ENCODE measurements around the gene CACNA1C.

CACNA1C gene

DNA sequence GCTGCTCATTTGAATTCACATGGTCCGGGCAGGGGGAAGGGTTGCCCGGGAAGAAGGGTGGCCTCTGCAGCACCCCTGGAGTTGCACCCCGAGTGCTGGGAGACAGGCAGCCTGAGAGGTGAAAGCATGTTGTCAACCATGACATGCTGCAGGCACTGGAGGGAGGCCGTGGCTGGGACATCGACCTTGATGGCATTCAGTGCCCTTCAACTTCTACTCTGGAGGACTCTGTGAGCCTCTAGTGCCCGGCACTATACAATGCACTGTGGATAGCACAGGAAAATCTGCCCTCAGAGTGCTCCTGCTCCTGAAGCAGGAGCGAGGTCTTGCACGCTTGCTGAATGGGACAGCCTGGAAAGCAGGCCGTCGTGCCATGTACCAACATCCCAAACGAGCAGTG is 382.7 kb downstream of the CACNA1C start:
- DNase-seq (ENCODE audit: low read depth in 1 of 2, low spot score in 1 of 2), result no peak

DNA sequence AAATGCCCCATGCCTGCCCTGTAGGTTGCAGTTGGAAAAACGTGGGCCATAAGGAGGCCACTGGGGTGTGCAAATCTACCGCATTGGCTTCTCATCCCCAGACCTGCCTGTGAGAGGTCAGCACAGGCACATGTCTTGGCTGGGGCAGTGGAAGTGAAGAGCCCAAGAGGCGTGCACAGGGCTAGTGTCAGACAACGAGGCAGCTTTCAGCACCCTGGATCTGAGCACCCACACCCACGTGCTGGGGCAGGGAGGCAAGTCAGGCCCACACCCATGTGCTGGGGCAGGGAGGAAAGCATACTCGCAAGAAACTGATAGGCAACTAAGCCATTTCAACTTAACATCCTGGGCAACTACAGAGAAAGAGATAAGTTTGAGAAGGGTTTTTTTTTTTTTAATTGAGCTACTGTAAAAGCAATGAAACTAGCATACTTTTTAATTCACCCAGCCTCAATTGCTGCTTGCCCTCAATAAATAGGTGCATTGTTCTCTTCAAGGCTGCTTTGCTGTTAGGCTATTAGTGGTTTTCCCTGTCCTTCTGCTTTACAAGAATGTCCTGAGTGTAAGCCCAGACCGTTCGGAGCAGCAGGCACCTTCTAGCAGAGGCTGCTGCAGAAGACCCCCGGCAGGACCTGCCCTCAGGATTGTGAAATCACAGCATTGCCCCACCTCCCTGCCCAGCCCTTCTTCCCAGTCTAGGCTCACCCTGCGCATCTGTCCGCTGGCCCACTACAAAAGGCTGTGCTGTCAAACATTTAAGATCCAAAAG is 386.7 kb downstream of the CACNA1C start:
- DNase-seq (ENCODE audit: low read depth in 1 of 2, low spot score in 1 of 2), result no peak

DNA sequence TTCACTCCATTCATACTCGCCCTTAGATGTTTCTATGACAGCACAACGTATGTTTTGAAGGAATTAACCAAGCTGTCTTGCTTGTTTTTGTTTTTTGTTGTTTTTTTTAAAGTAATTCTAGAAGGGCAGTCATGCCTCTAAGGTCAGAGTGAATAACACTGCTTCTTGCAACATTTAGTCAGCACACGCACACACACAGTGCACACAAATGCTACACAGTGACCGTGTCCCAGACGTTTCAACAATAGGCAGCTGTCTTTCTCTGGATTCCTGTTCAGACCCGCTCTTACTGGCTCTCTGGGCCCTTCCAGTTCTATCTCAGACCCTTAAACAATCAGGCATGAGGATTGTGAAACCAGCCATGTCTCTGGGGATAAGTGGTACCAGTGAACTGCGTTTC is 391.0 kb downstream of the CACNA1C start:
- DNase-seq (ENCODE audit: low read depth in 1 of 2, low spot score in 1 of 2), result no peak

DNA sequence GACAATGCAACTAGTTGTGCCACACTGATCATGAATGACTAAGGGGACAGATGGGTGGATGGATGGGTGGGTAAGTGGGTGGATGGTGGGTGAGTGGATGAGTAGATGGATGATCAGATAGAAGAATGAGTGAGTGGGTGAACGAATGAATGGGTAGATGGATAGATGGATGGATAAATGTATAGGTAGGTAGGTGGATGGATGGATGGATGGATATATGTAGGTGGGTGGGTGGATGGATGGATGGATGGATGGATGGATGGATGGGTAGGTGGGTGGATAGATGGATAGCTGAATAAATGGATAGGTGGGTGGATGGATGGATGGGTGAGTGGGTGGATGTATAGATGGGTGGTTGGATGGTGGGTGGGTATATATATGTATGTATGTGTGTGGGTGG is 393.2 kb downstream of the CACNA1C start:
- DNase-seq (ENCODE audit: low read depth in 1 of 2, low spot score in 1 of 2), result no peak

DNA sequence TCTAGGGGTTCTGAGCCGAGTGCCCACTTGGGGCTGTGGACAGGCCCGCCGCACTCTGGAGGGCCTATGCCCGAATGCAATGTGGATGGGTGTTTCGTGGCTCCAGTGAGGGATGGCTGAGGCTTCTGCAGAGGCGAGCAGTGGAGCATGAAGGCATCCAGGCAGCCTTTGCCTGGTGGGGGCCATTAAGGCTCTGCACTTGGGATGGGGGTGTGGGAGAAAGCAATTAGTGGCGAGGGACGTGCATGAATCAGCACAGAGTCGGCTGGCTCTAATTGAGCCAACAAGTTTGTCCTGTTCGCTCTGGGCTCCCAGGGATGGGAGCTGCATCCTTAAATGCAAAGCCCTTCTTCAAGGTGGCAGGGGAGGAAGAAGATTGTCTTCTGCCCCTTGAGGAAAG is 395.1 kb downstream of the CACNA1C start:
- no peak for DNase-seq (ENCODE audit: low read depth in 1 of 2, low spot score in 1 of 2)

DNA sequence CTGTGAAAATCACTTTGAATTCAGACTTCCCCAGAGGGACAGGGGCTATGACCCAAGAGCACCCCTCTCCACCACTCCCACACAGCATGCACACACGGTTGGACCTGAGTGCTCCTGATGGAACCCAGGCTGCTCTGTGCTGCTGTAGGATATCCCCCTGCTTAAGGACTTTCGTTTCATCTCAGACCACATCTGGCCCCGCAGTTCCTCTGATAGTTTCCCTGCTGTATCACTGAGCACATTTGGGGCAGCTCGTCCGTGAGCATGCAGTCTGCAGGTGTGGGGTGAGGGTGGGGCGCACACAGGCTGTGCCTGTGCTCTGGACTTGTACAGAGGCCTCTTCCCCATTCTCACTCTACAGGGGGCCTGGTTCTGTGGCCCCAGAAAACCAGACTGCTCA is 396.8 kb downstream of the CACNA1C start:
- no peak for DNase-seq (ENCODE audit: low read depth in 1 of 2, low spot score in 1 of 2)

- no peak for DNase-seq (ENCODE audit: low read depth in 1 of 2, low spot score in 1 of 2)
Observed at GRCh38 chr12:2450553-2450952, 397.8 kb downstream of the CACNA1C start.

DNA sequence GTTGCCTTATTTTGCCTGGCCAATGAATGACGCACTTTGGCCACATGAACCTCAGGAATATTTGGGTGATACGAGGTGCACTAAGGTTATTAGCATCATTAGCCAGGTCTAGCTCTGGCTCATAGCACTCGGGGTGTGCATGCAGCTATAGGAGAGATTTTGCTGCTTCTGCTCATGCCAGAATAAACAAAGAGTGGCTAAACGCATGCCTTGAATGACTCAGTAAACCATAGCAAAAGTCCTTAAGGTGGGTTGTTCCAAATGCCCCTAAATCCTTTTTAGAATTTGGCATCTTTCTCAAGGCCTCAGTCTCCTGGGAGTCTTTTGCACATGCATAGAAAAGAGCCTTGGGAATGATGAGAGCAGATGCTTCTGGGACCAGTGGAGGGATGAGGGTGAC is 398.2 kb downstream of the CACNA1C start:
- DNase-seq (ENCODE audit: low read depth in 1 of 2, low spot score in 1 of 2), result no peak

GRCh38 chr12:2451497-2451896 is 398.7 kb downstream of the CACNA1C start:
- DNase-seq (ENCODE audit: low read depth in 1 of 2, low spot score in 1 of 2), result no peak

DNA sequence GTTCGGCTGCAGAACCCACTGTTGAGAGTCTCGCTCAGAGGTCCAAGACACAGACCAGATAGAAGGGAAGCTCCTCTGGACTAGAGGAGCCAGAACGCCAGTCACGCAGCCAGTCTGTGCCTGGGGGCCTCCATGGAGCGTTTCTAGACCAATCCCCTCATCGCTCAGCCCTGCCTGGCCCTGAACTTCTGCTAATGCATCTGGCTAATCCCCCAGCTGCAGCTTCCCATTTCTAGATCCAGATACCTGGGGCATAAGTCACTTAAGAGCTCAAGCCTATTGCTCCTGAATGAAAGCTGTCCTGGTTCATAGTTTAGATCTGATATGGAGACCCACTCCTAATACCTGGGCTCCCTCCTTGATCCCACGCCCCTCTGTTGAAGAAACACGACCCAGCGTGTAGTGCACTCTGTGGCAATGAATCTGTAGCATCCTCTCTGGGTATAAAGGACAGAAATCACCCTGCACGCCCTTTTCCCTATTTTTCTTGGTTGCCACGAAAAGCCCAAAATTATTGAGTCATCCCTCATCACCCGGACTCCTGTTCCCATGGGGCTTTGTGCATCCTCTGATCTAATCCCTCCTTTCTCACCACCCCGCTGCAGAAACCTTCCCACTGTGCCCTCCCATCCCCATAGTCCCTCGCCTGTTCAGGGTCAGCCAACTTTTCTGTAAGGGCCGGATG is 400.4 kb downstream of the CACNA1C start:
- DNase-seq (ENCODE audit: low read depth in 1 of 2, low spot score in 1 of 2), result no peak

DNA sequence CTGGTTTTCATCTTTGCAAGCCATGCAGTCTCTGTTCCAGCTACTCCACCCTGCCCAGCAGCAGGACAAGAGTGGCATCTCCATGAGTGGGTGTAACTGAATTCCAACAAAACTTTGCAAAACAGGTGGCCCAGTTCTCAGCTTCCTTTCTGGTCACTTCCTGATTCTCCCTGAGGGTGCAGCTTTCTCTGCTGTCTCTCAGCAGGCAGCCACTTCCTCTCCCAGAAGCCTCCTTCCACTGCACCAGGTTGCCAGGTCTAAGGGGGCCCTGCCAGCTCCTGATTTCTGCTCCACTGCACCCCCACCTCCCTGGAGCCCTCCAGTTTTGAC is 400.9 kb downstream of the CACNA1C start:
- DNase-seq (ENCODE audit: low read depth in 1 of 2, low spot score in 1 of 2), result no peak

GRCh38 chr12:2454601-2455177 is 401.9 kb downstream of the CACNA1C start:
- no peak for DNase-seq (ENCODE audit: low read depth in 1 of 2, low spot score in 1 of 2)

DNA sequence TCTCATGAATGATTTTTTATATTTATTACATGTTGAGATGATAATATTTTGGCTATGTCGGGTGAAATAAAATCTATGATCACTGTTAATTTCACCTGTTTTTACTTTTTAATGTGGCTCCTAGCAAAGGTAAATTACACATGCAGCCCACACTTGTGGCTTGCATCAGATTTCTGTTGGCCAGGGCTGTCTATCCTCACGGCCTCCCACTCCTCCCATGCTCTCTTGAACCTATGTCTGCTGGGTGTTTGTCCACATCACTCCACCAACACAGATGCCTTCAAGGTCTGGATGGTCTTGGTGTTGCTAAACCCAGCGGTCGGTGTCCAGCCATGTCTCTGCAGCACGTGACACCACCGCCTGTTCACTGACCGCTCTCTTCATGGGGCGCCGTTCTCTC is 402.6 kb downstream of the CACNA1C start:
- DNase-seq (ENCODE audit: low read depth in 1 of 2, low spot score in 1 of 2), result no peak

DNA sequence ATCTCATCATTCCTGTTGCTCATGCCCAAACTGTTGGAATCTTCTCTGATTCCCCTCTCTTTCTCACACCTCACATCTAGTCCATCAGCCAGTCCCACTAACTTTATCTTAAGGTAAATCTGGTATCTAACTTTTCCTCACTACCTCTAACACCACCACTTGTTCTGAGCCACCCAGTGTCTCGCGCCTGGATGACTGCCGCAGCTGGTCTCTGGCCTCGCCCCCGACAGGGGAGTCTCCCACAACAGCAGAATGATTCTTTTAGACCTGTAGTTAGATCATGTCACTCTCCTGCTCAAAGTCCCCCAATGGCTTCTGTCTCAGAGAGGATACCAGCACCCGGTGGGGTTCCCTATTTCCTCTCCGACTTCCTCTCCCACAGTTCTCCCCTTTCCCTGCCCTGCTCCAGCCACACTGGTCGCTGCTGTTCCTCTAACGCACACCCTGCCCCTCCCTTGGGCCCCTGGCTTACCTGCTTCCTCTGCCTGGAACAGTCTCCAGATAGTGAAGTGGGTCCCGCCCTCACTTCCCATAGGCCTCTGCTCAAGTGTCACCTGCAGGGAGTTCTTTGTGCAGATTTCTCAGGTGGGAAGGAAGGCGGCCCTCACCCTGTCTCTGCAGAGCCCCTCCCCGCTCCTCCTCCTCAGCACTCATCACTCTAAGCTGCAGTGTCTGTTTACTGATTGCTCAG is 403.5 kb downstream of the CACNA1C start:
- DNase-seq (ENCODE audit: low read depth in 1 of 2, low spot score in 1 of 2), result no peak

DNA sequence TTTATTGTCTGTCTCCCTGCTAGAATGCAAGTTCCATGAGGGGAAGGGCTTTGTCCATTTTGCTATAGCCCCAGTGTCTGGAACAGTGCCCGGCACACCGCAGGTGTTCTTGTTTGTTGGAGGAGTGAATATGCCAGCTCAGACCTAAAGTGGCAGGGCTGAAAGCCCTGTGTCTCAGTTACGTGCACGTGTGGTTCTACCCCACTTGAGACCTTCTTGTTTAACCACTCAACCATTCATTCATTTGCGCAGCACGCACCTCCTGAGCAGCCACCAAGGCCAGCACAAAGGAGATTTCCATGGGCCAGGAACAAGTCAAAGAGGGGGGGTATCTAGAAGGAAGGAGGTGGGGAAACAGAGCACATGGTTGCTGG is 404.0 kb downstream of the CACNA1C start:
- no peak for DNase-seq (ENCODE audit: low read depth in 1 of 2, low spot score in 1 of 2)

DNA sequence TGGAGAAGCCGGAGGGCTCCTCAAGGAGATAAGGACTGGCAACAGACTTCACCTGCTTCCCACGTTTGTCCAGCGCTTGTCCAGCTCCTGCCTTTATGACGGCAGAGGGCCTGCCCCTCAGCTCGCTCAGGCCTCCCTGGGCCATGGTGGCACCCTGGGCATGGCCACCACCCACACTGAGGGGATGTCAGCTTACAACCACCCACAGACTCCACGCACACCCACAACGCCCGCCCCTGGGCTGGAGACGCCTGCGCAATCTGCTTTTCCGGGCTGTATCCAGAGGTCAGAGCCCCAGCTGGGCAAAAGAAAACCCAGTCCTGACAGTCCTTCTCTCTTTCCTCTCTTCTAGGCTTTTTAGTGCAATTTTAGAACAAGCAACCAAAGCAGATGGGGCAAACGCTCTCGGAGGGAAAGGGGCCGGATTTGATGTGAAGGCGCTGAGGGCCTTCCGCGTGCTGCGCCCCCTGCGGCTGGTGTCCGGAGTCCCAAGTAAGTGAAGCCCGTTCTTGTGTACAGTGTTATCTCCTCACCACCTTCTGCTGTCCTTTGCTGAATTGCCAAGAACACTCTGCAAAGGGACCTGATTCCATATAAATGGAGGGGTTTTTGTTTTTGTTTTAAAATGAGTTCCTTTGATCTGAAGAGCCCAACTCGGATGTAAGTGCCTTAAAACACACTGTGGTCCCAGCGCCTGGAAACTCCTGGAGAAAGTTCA is 404.6 kb downstream of the CACNA1C start:
- no peak for DNase-seq (ENCODE audit: low read depth in 1 of 2, low spot score in 1 of 2)

- DNase-seq (ENCODE audit: low read depth in 1 of 2, low spot score in 1 of 2), result no peak
Observed at GRCh38 chr12:2457933-2458414, 405.2 kb downstream of the CACNA1C start.

DNA sequence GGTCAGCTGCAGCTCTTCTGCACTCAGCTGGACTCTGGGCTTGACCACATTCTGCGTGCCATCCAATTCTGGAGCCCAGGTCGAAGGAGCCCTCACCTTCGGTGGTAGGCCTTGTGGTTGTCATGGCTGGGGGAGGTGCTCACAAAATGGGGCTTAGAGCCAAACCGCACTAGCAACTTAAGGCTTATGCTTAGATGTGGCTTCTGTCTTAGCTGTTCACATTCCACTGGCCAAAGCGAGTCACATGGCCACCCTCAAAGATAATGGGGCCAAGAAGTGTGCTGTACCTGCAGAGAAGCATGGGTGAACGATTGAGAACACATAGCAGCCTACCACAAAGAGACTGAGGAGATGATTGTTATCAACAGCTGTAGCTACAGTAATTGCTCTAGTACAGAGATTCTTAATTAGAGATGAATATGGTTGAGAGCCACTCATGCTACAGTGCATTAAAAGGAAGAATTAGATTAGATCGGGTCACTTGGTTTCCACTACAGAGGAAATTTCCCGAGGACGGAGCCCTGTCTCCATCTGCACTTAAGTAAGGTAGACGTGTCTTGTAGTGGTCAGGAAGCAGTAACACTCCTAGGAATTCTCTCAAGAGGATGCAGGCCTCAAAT is 407.4 kb downstream of the CACNA1C start:
- no peak for DNase-seq (ENCODE audit: low read depth in 1 of 2, low spot score in 1 of 2)

- no peak for DNase-seq (ENCODE audit: low read depth in 1 of 2, low spot score in 1 of 2)
Observed at GRCh38 chr12:2461046-2461445, 408.3 kb downstream of the CACNA1C start.

GRCh38 chr12:2461645-2462044 is 408.9 kb downstream of the CACNA1C start:
- no peak for DNase-seq (ENCODE audit: low read depth in 1 of 2, low spot score in 1 of 2)

DNA sequence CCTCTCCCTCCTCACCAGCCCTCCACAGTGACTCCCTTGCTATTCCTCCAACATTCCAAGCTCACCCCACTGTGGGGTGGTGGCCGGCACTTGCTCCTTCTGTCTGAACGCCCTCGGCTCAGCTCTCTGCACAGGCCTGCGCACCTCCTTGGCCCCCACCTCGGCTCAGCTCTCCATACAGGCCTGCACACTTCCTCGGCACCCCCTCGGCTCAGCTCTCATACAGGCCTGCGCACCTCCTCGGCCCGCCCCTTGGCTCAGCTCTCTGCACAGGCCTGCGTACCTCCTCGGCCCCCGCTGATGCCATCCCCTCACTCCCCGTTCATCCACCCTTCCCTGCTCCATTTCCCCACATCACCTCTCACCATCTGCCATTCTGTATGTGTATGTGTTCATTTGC is 409.3 kb downstream of the CACNA1C start:
- no peak for DNase-seq (ENCODE audit: low read depth in 1 of 2, low spot score in 1 of 2)

All from activated CD4-positive, alpha-beta T cell treated with anti-CD3 and anti-CD28 coated beads, Interleukin-2, amount 50 U/mL, for 24 hours (primary cell).